Calu3 (cell line): ENCODE results near the gene COL4A2. TPM values are rescaled to one million over a fixed set of nuclear protein-coding genes. Genes with fewer than 3 reads are reported as not detected.
"Not testable (repeated sequence)": the region's sequence is repeated elsewhere in the genome, so short reads cannot be mapped to it uniquely, and the experiment has no call there.

Experiments
- BruUV-seq: library from RNA; stranded (reverse); fragments of 400-500 nt; replicated peaks from 2 replicates; lab custom pipeline; 2021; lab: Mats Ljungman, UMichigan
- CTCF ChIA-PET: fragments of 300-600 bp; sonication (Branson Sonifier 250); formaldehyde crosslinking; loops from one replicate; lab custom pipeline; 2022; ENCODE audit warnings: antibody characterized with exemption; lab: Charles Lee
- DNase-seq: peaks from one replicate; pipeline ENCODE4 v3.0.0; 2022
- H3K27ac Mint-ChIP-seq: one replicate; pipeline ENCODE4 v1.8.0; 2022; ENCODE audit warnings: mixed read lengths; ENCODE audit not compliant: unreplicated experiment
- H3K27me3 Mint-ChIP-seq: one replicate; pipeline ENCODE4 v1.8.0; 2022; ENCODE audit warnings: mixed read lengths; ENCODE audit not compliant: unreplicated experiment
- H3K36me3 Mint-ChIP-seq: one replicate; pipeline ENCODE4 v1.8.0; 2022; ENCODE audit warnings: mild to moderate bottlenecking, moderate library complexity, mixed read lengths; ENCODE audit not compliant: insufficient read depth, unreplicated experiment
- H3K4me1 Mint-ChIP-seq: one replicate; pipeline ENCODE4 v1.8.0; 2022; ENCODE audit warnings: mild to moderate bottlenecking, low read depth, mixed read lengths; ENCODE audit not compliant: unreplicated experiment
- H3K4me3 Mint-ChIP-seq: one replicate; pipeline ENCODE4 v1.8.0; 2022; ENCODE audit warnings: mild to moderate bottlenecking, low read depth, moderate library complexity, mixed read lengths; ENCODE audit not compliant: unreplicated experiment
- H3K9me3 Mint-ChIP-seq: one replicate; pipeline ENCODE4 v1.8.0; 2022; ENCODE audit warnings: low read depth, mixed read lengths; ENCODE audit not compliant: unreplicated experiment
- intact Hi-C: fragments of 100-400 bp; cut with micrococcal nuclease; formaldehyde crosslinking; loops from one replicate; pipeline ENCODE4 v1.10.0; 2022; ENCODE audit not compliant: unreplicated experiment
- total RNA-seq: library from RNA; stranded (reverse); gene quantifications from 2 replicates; pipeline ENCODE4 v1.2.3, GENCODE V29; 2022
- TF ChIP-seq, protein P1 (sequence below): fragments of 200-600 bp; IDR thresholded peaks from one replicate; pipeline ENCODE4 v1.8.0; 2022; ENCODE audit warnings: antibody characterized with exemption; ENCODE audit not compliant: unreplicated experiment

Gene COL4A2
- total RNA-seq, 1 experiment from 2014 or later: 0.42 TPM

DNA sequence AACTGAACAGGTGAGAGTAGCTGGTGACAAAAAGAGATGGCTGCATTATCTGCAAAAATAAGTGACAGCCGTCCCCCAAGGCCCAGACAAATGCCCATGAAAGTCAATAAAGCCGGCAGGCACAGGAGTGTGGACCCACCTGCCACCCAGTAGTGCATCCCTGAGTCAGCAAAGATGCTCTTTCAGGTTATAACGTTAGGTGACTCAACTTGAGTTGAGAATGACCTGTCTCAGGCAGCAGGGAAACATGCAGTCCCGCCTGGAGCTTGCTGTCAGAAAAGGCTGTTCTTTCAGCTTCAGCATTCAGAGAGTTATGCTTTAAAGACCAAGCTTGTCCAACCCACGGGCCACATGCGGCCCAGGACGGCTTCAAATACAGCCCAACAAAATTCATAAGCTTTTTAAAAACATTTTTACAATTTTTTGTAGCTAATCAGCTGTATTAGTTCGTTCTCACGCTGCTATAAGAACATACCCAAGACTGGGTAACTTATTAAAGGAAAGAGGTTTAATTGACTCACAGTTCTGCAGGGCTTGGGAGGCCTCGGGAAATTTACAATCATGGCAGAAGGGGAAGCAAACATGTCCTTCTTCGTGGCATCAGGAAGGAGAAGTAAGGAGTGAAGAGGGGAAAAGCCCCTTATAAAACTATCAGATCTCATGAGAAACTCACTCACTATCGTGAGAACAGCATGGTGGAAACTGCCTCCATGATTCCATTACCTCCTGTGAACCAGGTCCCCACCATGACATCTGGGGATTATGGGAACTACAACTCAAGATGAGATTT, 144.1 kb downstream of the COL4A2 start:
- intact Hi-C loops: loop anchor here (10.0 kb wide), 1 partner anchor 104 kb away; no protein-coding TSS in a partner anchor
- CTCF ChIA-PET: no interaction called here
- no TSS peak for BruUV-seq
- Mint-ChIP-seq H3K9me3 (no peaks in the 10 kb centered on the region), H3K4me3 (no peak overlapping the region), H3K4me1 (peaks cover 18% of the 10 kb centered on the region), H3K36me3 (no peaks in the 10 kb centered on the region), H3K27me3 (no peaks in the 10 kb centered on the region), H3K27ac (no peak overlapping the region)
- DNase-seq: no peak
- TF ChIP-seq, protein P1, sequence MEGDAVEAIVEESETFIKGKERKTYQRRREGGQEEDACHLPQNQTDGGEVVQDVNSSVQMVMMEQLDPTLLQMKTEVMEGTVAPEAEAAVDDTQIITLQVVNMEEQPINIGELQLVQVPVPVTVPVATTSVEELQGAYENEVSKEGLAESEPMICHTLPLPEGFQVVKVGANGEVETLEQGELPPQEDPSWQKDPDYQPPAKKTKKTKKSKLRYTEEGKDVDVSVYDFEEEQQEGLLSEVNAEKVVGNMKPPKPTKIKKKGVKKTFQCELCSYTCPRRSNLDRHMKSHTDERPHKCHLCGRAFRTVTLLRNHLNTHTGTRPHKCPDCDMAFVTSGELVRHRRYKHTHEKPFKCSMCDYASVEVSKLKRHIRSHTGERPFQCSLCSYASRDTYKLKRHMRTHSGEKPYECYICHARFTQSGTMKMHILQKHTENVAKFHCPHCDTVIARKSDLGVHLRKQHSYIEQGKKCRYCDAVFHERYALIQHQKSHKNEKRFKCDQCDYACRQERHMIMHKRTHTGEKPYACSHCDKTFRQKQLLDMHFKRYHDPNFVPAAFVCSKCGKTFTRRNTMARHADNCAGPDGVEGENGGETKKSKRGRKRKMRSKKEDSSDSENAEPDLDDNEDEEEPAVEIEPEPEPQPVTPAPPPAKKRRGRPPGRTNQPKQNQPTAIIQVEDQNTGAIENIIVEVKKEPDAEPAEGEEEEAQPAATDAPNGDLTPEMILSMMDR: no peak

DNA sequence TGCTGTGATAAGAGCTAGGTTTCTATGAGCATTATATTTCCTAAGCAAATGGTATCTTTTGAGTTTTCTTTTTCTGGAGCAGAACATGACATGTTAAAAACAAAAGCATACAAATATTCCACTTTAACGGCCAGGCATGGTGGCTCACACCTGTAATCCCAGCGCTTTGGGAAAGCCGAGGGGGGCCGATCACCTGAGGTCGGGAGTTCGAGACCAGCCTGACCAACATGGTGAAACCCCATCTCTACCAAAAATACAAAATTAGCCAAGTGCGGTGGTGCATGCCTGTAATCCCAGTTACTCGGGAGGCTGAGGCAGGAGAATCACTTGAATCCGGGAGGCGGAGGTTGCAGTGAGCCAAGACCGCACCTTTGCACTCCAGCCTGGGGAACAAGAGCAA, 146.0 kb downstream of the COL4A2 start:
- BruUV-seq, DNase-seq, H3K4me3 Mint-ChIP-seq, H3K36me3 Mint-ChIP-seq, H3K9me3 Mint-ChIP-seq, CTCF ChIA-PET, H3K27me3 Mint-ChIP-seq, H3K27ac Mint-ChIP-seq: not testable (repeated sequence)
- intact Hi-C loops: loop anchor here (10.0 kb wide), 1 partner anchor 102 kb away; no protein-coding TSS in a partner anchor
- peaks cover 17% of the 10 kb centered on the region for H3K4me1 Mint-ChIP-seq

DNA sequence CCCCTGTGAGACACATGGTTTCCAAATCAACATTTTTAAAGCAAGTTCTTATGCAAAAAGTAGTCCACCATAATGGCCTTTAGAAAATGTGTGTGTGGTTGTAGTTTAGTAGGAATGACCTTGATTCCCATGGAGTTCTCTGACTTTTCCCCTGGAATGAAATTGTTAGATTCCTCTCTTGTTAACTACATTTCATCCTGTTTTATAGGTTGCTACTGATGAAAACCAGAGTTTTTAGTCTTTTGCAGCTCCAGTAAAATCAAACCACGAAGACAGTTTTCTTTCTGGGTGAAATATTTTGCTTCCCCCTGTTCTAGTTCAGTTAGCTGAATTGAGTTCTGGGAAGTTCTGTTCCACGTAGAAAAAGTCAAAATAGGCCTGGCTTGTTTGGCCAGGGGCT, 146.7 kb downstream of the COL4A2 start:
- Mint-ChIP-seq H3K36me3 (no peaks in the 10 kb centered on the region), H3K27me3 (no peaks in the 10 kb centered on the region), H3K4me3 (no peak overlapping the region), H3K27ac (no peak overlapping the region), H3K9me3 (no peaks in the 10 kb centered on the region), H3K4me1 (peaks cover 9% of the 10 kb centered on the region)
- intact Hi-C loops: loop anchor here (10.0 kb wide), 1 partner anchor 101 kb away; no protein-coding TSS in a partner anchor
- TF ChIP-seq, protein P1: no peak
- BruUV-seq: no TSS peak
- no peak for DNase-seq
- CTCF ChIA-PET: no interaction called here

DNA sequence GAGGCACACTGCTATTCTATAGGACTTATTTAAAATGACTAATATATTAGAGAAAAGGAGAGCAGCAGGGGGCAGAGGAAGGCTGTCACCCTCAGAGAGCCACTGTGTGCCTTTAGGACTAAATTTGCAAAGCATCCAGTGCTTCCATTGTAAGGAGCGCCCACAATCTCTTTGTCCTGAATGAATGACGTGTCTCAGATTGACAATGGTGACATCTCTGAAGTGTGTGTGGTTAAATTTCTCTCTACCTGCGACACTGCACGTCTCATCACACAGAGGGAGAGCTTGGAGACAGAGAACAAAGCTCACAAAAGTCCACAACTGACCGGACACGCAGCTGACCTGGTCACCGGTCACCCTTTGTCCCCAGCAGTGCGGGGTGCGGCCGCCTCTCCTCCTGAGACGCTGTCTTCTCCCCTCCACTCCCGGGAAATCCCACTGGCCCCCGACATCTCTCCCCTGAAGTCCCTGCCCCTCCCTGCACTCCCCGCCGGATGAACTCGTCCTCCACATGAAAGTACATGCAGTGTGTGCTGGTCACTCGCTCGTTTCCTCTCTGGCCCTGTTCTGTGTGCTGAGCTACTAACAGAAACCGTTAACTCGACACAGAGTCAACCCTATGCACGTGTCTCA, 147.3 kb downstream of the COL4A2 start:
- H3K27me3 Mint-ChIP-seq: no peaks in the 10 kb centered on the region
- intact Hi-C loops: loop anchor here (10.0 kb wide), 1 partner anchor 100 kb away; no protein-coding TSS in a partner anchor
- no peaks in the 10 kb centered on the region for H3K36me3 Mint-ChIP-seq
- BruUV-seq: no TSS peak
- TF ChIP-seq, protein P1: no peak
- H3K4me1 Mint-ChIP-seq: peaks cover 8% of the 10 kb centered on the region
- DNase-seq: no peak
- H3K4me3 Mint-ChIP-seq: no peak overlapping the region
- CTCF ChIA-PET: no interaction called here
- no peaks in the 10 kb centered on the region for H3K9me3 Mint-ChIP-seq
- no peak overlapping the region for H3K27ac Mint-ChIP-seq
